Testis (tissue), 3 donors: ENCODE results near the gene TLR8. TPM values are rescaled to one million over a fixed set of nuclear protein-coding genes. Genes with fewer than 3 reads are reported as not detected.

Source experiments
- DNase-seq: peaks from one replicate; pipeline ENCODE4 v3.0.0-alpha.2; 2019
- H3K27ac ChIP-seq, 2 donors: fragments of 200-600 bp; sonication (generic); one replicate each; pipeline ENCODE4 v1.5.1; 2019
- H3K27me3 ChIP-seq: fragments of 200-600 bp; sonication (generic); one replicate; pipeline ENCODE4 v1.5.1; 2019
- H3K36me3 ChIP-seq: fragments of 200-600 bp; sonication (generic); one replicate; pipeline ENCODE4 v1.5.1; 2017; ENCODE audit warnings: low read depth; ENCODE audit errors: missing control alignments
- H3K4me1 ChIP-seq: fragments of 200-600 bp; sonication (generic); one replicate; pipeline ENCODE4 v1.5.1; 2019
- H3K4me3 ChIP-seq, 2 donors: fragments of 200-600 bp; sonication (generic); one replicate each; pipeline ENCODE4 v1.5.1; 2017 to 2019
- H3K9me3 ChIP-seq: fragments of 200-600 bp; sonication (generic); one replicate; pipeline ENCODE4 v1.5.1; 2017
- CTCF ChIP-seq, 3 experiments: fragments of 450-650 bp in 2 of 3; fragments of 200-600 bp in 1 of 3; sonication (generic) in 1 of 3; IDR thresholded peaks; one replicate each; pipeline ENCODE4 v1.5.1; 2016 to 2019; ENCODE audit warnings: antibody characterized with exemption in 3 of 3, mild to moderate bottlenecking in 2 of 3, moderate library complexity in 1 of 3
- POLR2A ChIP-seq: fragments of 450-650 bp; IDR thresholded peaks from one replicate; pipeline ENCODE4 v1.6.1; 2017; ENCODE audit warnings: antibody characterized with exemption, mild to moderate bottlenecking, moderate library complexity
- WGBS, 2 donors: methylation state at CpG; one replicate each; pipeline ENCODE4 v1.1.5; 2018; 5-methylcytosine and 5-hydroxymethylcytosine counted together
- intact Hi-C: fragments of 100-400 bp; cut with DNase I; formaldehyde crosslinking; loops from one replicate; pipeline ENCODE4 v1.15.1; 2023; ENCODE audit warnings: low total_unique reads
- polyA plus RNA-seq: library from polyadenylated mRNA; stranded (reverse); fragments of 350-450 nt; fragmentation: Illumina TruSeq; extraction: RNeasy Lipid Tissue Mini Kit (QIAGEN cat#74804); gene quantifications from one replicate; pipeline ENCODE4 v1.2.3, GENCODE V29; 2014; ENCODE audit warnings: low read depth, low replicate concordance; ENCODE audit not compliant: insufficient read depth
- total RNA-seq, 2 donors: library from RNA; depleted of rRNA; stranded (reverse); fragments of >200 nt; gene quantifications; one replicate each; pipeline ENCODE4 v1.2.3, GENCODE V29; 2016

TLR8 gene
- total and polyA plus RNA-seq, 3 donors from 2014 or later, result 0.08 to 1.3 (median 0.50) TPM

- intact Hi-C loops, result no loop called here
- 55 to 70% methylated on average over 4 of the region's 4 CpGs for WGBS, 2 donors
Observed at GRCh38 chrX:12891171-12891570, 15.2 kb upstream of the TLR8 start.

GRCh38 chrX:12891915-12892506 lies 14.4 kb upstream of the TLR8 start:
- Histone ChIP-seq H3K36me3 (no peaks in the 10 kb centered on the region), H3K27ac (no peak overlapping the region), H3K9me3 (no peaks in the 10 kb centered on the region), H3K4me3 (no peak overlapping the region), H3K4me1 (no peaks in the 10 kb centered on the region), H3K27me3 (no peaks in the 10 kb centered on the region)
- 0 to 38% methylated on average over 1 to 2 of the region's 2 CpGs for WGBS, 2 donors
- TF ChIP-seq POLR2A, result no peak
- no peak for TF ChIP-seq CTCF (IDR thresholded peaks at IDR 0.05)
- intact Hi-C loops, result no loop called here
- no peak for DNase-seq

More at GRCh38 chrX:12891171-12891570, 15.2 kb upstream of the TLR8 start:
- Histone ChIP-seq H3K4me3 (no peak overlapping the region), H3K27me3 (no peaks in the 10 kb centered on the region), H3K9me3 (no peaks in the 10 kb centered on the region), H3K4me1 (no peaks in the 10 kb centered on the region), H3K27ac (no peak overlapping the region), H3K36me3 (no peaks in the 10 kb centered on the region)
- no peak for DNase-seq
- TF ChIP-seq CTCF (IDR thresholded peaks at IDR 0.05) (no peak), POLR2A (no peak)

GRCh38 chrX:12892716-12893115 lies 13.7 kb upstream of the TLR8 start:
- no peak overlapping the region for H3K27ac ChIP-seq
- TF ChIP-seq CTCF (IDR thresholded peaks at IDR 0.05) (no peak), POLR2A (no peak)
- no peaks in the 10 kb centered on the region for H3K27me3 ChIP-seq
- H3K36me3 ChIP-seq, result no peaks in the 10 kb centered on the region
- intact Hi-C loops, result no loop called here
- no peak overlapping the region for H3K4me3 ChIP-seq
- H3K4me1 ChIP-seq, result no peaks in the 10 kb centered on the region
- no peak for DNase-seq
- no peaks in the 10 kb centered on the region for H3K9me3 ChIP-seq
- 85 to 100% methylated on average over 2 of the region's 2 CpGs for WGBS, 2 donors

GRCh38 chrX:12894074-12895030 lies 12.1 kb upstream of the TLR8 start:
- H3K4me1 ChIP-seq, result no peaks in the 10 kb centered on the region
- H3K27ac ChIP-seq, result no peak overlapping the region
- no peak for TF ChIP-seq POLR2A
- peak; percentile 38 to 57 (median 45) for TF ChIP-seq CTCF (IDR thresholded peaks at IDR 0.05)
- WGBS, 2 donors, result 55 to 61% methylated on average over 12 of the region's 12 CpGs
- no peak overlapping the region for H3K4me3 ChIP-seq
- DNase-seq, result peak; percentile 72
- no peaks in the 10 kb centered on the region for H3K36me3 ChIP-seq
- intact Hi-C loops, result no loop called here
- no peaks in the 10 kb centered on the region for H3K9me3 ChIP-seq
- H3K27me3 ChIP-seq, result no peaks in the 10 kb centered on the region
